Putamen (tissue), 1 donor: Measurements from ENCODE around the gene LRRC4C.

Experiments used
- DNase-seq: peaks from one replicate; pipeline ENCODE4 v3.0.0-alpha.2; 2016; ENCODE audit warnings: low spot score

LRRC4C gene

DNA sequence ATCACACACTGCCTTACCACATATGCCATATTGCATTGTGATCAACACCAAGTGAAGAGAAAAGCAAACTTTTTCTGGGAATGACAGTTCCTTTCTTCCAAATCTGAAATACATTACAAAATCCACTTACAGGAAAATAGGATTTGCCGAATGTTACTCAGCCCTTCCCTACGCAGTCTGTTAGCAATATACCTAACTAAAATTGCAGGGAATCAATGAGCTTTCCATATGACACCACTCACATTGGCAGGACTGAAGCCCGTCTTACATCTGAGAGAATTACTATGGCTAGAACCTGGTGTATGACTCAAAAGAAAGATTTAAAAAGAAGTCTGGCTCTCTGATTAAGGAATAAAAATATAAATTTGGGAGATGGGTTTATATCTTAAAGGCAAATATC lies 136.0 kb downstream of the LRRC4C start:
- DNase-seq, result no peak

GRCh38 chr11:41320653-41321052 lies 138.8 kb downstream of the LRRC4C start:
- no peak for DNase-seq

GRCh38 chr11:41320238-41320637 lies 139.2 kb downstream of the LRRC4C start:
- DNase-seq, result no peak

DNA sequence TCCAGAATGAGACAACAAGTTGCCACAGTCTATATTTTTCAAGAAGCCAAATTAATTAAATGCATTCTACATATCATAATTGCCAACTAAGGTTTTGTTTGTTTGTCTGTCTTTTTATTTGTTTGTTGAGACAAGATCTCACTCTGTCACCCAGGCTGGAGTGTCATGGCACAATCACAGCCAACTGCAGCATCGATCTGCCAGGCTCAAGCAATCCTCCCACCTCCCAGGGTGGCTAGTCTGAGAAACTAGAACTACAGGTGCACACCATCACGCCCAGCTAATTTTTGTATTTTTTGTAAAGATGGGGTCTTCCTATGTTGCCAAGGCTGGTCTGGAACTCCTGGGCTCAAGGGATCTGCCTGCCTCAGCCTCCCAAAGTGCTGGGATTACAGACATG lies 140.0 kb downstream of the LRRC4C start:
- no peak for DNase-seq

GRCh38 chr11:41316751-41317150 lies 142.7 kb downstream of the LRRC4C start:
- DNase-seq, result no peak

GRCh38 chr11:41313226-41313625 lies 146.2 kb downstream of the LRRC4C start:
- DNase-seq, result no peak

- DNase-seq, result no peak
Observed at GRCh38 chr11:41309716-41310115, 149.7 kb downstream of the LRRC4C start.

DNA sequence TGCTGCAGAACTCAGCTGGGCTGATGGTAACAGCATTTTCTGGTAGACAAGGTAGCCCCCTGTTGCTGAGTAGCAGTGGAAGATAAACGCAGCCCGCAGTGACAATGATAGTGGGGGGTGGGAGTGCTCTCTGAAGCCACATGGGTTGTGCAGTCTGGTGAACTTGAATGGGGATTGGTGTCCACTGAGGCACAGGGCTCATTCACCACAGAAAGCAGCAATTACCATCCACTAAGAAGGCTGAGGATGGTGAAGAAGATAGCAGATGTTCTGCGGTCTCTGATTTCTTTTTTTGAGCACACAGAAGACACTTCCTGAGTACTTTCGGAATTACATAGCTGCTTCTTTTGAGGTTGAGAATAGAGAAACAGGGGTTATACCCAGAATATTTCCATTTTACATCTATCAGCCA lies 150.3 kb downstream of the LRRC4C start:
- no peak for DNase-seq

DNA sequence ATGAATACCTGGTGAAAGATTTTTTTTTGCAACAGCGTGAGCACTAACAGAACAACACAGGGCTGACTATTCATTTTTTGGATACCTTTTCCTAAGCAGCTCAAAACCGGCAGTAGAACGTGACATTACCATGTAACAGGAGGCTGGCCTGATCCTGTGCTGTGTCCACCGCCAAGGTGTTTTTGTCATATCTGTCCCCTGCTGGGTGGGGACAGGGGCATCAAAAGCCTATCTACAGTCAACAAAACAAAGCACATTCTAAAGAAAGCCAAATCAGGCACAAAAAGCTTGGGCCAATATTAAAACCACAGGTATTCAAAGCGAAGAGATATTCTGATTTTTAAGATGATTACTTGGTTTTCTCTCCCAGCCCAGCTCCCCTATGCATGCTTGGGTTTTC lies 151.2 kb downstream of the LRRC4C start:
- DNase-seq, result no peak

- DNase-seq, result no peak
Observed at GRCh38 chr11:41307296-41308080, 152.0 kb downstream of the LRRC4C start.

DNA sequence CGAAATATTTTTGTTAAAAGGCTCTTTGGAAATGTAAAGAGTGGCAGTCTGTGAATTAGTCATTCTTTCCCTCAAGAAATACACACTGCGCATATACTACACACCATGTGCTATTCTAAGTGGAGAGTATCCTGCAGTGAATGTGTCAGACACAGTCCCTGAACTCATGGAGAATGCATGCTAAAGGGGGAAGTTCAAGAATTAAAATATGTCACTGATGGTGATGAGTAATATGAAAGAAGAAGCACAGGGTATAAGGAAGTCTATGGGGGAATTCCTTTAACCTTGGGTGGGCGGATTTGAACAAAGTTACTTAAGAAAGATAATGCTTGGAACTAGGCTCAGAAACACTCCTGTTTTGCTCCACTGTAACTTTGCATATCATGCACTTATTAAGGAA lies 153.0 kb downstream of the LRRC4C start:
- DNase-seq, result no peak

GRCh38 chr11:41301023-41301422 lies 158.4 kb downstream of the LRRC4C start:
- no peak for DNase-seq

GRCh38 chr11:41289408-41289807 lies 170.0 kb downstream of the LRRC4C start:
- DNase-seq, result no peak

GRCh38 chr11:41286751-41287150 lies 172.7 kb downstream of the LRRC4C start:
- DNase-seq, result no peak

DNA sequence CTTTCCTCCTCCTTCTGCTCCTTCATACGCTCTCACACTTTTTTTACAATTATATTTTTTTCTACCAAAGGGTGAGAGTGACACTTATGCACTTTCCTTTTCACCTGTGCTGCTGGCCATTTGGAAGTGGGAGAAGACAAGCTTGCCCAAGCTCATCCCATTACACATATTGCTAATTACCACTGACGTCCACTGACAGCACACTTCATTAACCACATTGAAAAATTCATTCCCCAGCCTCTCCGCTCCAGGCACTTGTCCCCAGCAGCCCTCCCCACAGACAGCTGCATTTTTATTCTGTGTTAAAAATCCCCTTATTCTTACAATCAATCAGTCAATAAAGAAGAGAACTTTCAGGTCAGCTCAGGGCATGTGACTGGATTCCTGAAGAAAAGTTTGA lies 175.1 kb downstream of the LRRC4C start:
- DNase-seq, result no peak

- DNase-seq, result no peak
Observed at GRCh38 chr11:41283191-41283930, 176.1 kb downstream of the LRRC4C start.

DNA sequence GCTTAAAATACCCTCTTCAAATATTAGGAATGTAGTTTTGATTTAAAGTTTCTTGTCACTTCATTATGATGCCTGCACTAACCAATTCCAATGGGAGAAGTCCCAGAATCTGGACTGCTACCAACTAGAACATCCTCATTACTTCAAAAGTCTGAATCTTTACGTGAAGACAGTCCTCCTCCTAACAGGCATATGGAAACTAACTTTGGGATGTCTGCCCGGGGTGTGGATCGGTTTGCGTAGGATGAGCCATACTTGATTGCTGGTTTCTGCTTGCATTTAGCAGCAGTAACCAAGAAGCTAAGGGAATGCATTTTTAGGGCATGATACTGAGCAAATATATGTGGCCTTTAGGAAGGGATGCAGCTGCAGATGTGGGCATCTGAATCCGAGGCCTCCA lies 177.1 kb downstream of the LRRC4C start:
- DNase-seq, result no peak

DNA sequence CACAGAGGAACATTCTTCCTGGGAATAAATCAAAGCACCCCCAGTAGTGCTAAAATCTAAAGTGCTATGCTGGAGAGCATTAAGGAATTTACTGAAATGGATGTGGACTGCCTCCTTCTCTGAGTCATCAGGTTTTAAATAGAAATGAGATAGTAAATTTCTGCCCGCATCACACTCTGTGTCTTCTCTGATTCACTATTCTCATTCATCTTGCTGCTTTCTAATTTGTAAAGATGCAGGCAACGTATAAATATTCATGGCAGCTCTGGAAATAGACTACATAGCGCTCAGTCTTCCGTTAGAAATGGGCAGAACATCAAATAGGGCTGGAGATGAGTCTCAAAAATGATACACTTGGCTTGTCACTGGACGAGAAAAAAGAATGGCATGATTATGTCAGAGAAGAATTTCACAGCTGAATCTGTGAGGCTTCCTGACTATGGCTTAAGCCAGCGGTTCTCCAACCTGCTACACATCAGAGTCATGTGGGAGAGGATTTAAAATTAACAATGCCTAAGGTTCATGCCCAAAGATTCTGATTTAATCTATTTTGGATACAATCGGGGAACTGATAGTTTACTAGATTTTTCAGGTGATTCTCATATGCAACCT lies 178.2 kb downstream of the LRRC4C start:
- DNase-seq, result no peak

GRCh38 chr11:41274831-41275230 lies 184.6 kb downstream of the LRRC4C start:
- DNase-seq, result no peak

DNA sequence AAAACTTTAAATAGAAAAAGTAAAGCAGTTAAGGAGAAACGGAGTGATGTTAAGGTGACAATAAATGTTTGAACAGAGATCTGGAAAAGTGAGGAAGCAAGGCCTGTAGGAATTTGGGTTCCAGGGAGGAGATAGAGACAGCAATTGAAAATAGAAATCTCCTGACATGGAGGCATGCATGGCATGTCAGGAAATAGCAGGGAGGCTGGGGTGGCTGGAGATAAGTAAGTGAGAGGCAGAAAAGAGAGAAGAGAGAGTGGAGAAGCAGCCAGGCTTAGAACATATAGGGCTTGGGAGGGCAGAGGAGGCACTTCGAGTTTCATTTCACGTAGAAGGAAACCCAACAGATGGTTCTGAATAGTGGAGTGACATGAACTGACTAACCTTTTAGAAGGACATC lies 185.5 kb downstream of the LRRC4C start:
- DNase-seq, result no peak

GRCh38 chr11:41267451-41267850 lies 192.0 kb downstream of the LRRC4C start:
- no peak for DNase-seq

DNA sequence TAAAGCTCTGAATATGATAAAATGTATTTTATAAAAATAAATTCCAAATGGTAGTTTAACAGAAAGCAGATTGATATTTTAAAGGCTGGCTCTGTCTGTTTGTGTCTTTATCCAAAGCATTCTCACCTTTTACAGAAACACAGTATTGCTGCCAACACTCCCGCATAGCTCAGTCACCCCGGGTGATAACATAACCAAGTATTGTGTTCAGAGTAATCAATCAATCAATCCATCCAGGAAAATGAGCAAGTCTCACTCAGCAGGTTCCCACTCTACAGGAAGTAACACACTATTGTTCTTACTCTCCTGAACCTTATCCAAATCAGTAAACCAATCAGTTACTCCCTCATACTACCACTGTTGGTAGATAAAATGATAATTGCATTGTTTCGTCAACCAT lies 203.4 kb downstream of the LRRC4C start:
- no peak for DNase-seq

GRCh38 chr11:41254966-41255365 lies 204.5 kb downstream of the LRRC4C start:
- DNase-seq, result no peak
